Measurements from ENCODE around the gene IPCEF1.
"Not testable (repeated sequence)": the region's sequence is repeated elsewhere in the genome, so short reads cannot be mapped to it uniquely, and the experiment has no call there.

The IPCEF1 gene

DNA sequence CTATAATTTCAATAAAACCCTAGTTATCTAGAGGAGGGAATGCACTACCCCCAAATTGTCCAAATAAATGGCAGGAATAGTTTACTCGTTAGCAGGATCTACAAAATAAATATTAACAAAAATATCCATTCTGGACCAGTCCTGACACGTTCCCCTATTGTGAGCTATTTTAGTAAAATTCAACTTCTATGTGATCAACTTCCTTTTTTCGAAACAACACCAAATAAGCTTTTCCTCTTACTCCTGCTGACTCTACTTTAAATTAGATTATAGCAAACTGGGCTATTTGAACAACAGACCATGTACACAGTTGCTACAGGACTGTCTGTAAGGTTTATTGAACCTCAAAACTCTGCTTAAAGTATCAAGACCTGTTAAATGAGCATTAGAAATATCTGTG lies 154.3 kb downstream of the IPCEF1 start:
- no peak for ATAC-seq
- TF ChIP-seq, protein P1, sequence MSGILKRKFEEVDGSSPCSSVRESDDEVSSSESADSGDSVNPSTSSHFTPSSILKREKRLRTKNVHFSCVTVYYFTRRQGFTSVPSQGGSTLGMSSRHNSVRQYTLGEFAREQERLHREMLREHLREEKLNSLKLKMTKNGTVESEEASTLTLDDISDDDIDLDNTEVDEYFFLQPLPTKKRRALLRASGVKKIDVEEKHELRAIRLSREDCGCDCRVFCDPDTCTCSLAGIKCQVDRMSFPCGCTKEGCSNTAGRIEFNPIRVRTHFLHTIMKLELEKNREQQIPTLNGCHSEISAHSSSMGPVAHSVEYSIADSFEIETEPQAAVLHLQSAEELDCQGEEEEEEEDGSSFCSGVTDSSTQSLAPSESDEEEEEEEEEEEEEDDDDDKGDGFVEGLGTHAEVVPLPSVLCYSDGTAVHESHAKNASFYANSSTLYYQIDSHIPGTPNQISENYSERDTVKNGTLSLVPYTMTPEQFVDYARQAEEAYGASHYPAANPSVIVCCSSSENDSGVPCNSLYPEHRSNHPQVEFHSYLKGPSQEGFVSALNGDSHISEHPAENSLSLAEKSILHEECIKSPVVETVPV (CRISPR knock-in tag; IDR thresholded peaks at IDR 0.05): no peak
- TF ChIP-seq ISL1 (CRISPR knock-in tag; IDR thresholded peaks at IDR 0.05) (no peak), GLIS3 (CRISPR knock-in tag; IDR thresholded peaks at IDR 0.05) (no peak), ZNF70 (CRISPR knock-in tag; IDR thresholded peaks at IDR 0.05) (no peak), ESRRG (CRISPR knock-in tag; IDR thresholded peaks at IDR 0.05) (no peak), ZNF8 (CRISPR knock-in tag; IDR thresholded peaks at IDR 0.05) (no peak), BACH2 (CRISPR knock-in tag; IDR thresholded peaks at IDR 0.05; ENCODE audit: borderline replicate concordance) (no peak), OSR1 (CRISPR knock-in tag; IDR thresholded peaks at IDR 0.05) (no peak), ZC3H10 (CRISPR knock-in tag; IDR thresholded peaks at IDR 0.05) (no peak), TCF4 (CRISPR knock-in tag; IDR thresholded peaks at IDR 0.05; ENCODE audit: borderline replicate concordance) (no peak), SNAI2 (CRISPR knock-in tag; IDR thresholded peaks at IDR 0.05) (no peak), CSDC2 (CRISPR knock-in tag; IDR thresholded peaks at IDR 0.05) (no peak), PPARA (CRISPR knock-in tag; IDR thresholded peaks at IDR 0.05; ENCODE audit: borderline replicate concordance) (no peak)
- TF ChIP-seq, protein P2, sequence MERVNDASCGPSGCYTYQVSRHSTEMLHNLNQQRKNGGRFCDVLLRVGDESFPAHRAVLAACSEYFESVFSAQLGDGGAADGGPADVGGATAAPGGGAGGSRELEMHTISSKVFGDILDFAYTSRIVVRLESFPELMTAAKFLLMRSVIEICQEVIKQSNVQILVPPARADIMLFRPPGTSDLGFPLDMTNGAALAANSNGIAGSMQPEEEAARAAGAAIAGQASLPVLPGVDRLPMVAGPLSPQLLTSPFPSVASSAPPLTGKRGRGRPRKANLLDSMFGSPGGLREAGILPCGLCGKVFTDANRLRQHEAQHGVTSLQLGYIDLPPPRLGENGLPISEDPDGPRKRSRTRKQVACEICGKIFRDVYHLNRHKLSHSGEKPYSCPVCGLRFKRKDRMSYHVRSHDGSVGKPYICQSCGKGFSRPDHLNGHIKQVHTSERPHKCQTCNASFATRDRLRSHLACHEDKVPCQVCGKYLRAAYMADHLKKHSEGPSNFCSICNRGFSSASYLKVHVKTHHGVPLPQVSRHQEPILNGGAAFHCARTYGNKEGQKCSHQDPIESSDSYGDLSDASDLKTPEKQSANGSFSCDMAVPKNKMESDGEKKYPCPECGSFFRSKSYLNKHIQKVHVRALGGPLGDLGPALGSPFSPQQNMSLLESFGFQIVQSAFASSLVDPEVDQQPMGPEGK (CRISPR knock-in tag; IDR thresholded peaks at IDR 0.05; ENCODE audit: borderline replicate concordance): no peak
- TF ChIP-seq, protein P3, sequence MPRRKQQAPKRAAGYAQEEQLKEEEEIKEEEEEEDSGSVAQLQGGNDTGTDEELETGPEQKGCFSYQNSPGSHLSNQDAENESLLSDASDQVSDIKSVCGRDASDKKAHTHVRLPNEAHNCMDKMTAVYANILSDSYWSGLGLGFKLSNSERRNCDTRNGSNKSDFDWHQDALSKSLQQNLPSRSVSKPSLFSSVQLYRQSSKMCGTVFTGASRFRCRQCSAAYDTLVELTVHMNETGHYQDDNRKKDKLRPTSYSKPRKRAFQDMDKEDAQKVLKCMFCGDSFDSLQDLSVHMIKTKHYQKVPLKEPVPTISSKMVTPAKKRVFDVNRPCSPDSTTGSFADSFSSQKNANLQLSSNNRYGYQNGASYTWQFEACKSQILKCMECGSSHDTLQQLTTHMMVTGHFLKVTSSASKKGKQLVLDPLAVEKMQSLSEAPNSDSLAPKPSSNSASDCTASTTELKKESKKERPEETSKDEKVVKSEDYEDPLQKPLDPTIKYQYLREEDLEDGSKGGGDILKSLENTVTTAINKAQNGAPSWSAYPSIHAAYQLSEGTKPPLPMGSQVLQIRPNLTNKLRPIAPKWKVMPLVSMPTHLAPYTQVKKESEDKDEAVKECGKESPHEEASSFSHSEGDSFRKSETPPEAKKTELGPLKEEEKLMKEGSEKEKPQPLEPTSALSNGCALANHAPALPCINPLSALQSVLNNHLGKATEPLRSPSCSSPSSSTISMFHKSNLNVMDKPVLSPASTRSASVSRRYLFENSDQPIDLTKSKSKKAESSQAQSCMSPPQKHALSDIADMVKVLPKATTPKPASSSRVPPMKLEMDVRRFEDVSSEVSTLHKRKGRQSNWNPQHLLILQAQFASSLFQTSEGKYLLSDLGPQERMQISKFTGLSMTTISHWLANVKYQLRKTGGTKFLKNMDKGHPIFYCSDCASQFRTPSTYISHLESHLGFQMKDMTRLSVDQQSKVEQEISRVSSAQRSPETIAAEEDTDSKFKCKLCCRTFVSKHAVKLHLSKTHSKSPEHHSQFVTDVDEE (CRISPR knock-in tag; IDR thresholded peaks at IDR 0.05): no peak
- TF ChIP-seq, protein P4, sequence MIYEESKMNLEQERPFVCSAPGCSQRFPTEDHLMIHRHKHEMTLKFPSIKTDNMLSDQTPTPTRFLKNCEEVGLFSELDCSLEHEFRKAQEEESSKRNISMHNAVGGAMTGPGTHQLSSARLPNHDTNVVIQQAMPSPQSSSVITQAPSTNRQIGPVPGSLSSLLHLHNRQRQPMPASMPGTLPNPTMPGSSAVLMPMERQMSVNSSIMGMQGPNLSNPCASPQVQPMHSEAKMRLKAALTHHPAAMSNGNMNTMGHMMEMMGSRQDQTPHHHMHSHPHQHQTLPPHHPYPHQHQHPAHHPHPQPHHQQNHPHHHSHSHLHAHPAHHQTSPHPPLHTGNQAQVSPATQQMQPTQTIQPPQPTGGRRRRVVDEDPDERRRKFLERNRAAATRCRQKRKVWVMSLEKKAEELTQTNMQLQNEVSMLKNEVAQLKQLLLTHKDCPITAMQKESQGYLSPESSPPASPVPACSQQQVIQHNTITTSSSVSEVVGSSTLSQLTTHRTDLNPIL (CRISPR knock-in tag; IDR thresholded peaks at IDR 0.05; ENCODE audit: low read depth): no peak

DNA sequence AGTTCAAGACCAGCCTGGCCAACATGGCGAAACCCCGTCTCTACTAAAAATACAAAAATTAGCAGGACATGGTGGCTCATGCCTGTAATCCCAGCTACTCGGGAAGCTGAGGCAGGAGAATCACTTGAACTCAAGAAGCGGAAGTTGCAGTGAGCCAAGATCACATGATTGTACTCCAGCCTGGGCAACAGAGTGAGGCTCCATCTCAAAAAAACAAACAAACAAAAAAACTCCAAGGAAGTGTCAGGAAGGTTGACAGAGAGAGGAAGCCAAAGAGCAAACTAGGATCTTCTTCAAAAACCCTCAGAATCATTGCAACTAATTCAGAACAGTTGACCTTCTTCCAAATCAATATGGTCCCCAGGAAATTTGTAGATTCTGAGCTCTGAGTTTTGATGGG lies 154.9 kb downstream of the IPCEF1 start:
- ATAC-seq: not testable (repeated sequence)

DNA sequence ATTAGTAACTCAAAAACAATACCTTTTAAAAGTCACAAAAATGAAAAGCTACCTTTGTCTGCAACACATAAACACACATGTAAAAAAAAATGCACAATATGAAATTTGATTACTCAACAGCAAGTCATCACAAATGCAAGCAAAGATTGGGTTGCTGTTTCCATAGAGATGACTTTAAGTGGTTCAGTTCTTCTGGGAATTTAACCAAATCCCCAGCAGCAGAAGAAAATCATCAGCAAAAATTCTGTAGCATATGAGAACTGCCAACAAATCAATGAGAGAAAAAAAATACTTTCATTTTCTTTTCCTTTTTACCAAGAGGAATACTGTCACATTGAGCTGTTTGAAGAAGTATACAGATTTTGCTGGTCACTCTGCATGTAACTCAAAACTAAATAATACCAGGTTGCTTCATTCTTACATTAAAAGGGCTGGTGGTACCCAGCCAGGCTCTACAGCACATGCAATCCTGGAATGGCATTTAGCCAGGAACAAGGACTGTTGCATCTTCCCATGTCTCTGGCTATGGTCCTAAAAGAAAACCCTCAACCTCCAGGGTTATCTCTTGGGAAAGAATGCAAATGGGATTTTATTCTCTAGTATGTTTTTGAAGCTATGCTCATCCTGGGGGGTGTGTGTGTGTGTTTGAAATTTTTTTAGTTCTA lies 159.3 kb downstream of the IPCEF1 start:
- ATAC-seq: peak; percentile 58
- TF ChIP-seq, protein P2 (CRISPR knock-in tag; IDR thresholded peaks at IDR 0.05; ENCODE audit: borderline replicate concordance): no peak
- TF ChIP-seq ESRRG (CRISPR knock-in tag; IDR thresholded peaks at IDR 0.05) (no peak), ZNF8 (CRISPR knock-in tag; IDR thresholded peaks at IDR 0.05) (no peak), SNAI2 (CRISPR knock-in tag; IDR thresholded peaks at IDR 0.05) (no peak), ZNF565 (CRISPR knock-in tag; conservative IDR thresholded peaks at IDR 0.05; ENCODE audit: low read depth) (no peak), BACH2 (CRISPR knock-in tag; IDR thresholded peaks at IDR 0.05; ENCODE audit: borderline replicate concordance) (no peak), CSDC2 (CRISPR knock-in tag; IDR thresholded peaks at IDR 0.05) (no peak), OSR1 (CRISPR knock-in tag; IDR thresholded peaks at IDR 0.05) (no peak), ZNF70 (CRISPR knock-in tag; IDR thresholded peaks at IDR 0.05) (no peak), TOX (CRISPR knock-in tag; IDR thresholded peaks at IDR 0.05; ENCODE audit: borderline replicate concordance) (no peak), GLIS3 (CRISPR knock-in tag; IDR thresholded peaks at IDR 0.05) (no peak), TCF4 (CRISPR knock-in tag; IDR thresholded peaks at IDR 0.05; ENCODE audit: borderline replicate concordance) (no peak), ZC3H10 (CRISPR knock-in tag; IDR thresholded peaks at IDR 0.05) (no peak)
- TF ChIP-seq, protein P3 (CRISPR knock-in tag; IDR thresholded peaks at IDR 0.05): no peak
- TF ChIP-seq, protein P5, sequence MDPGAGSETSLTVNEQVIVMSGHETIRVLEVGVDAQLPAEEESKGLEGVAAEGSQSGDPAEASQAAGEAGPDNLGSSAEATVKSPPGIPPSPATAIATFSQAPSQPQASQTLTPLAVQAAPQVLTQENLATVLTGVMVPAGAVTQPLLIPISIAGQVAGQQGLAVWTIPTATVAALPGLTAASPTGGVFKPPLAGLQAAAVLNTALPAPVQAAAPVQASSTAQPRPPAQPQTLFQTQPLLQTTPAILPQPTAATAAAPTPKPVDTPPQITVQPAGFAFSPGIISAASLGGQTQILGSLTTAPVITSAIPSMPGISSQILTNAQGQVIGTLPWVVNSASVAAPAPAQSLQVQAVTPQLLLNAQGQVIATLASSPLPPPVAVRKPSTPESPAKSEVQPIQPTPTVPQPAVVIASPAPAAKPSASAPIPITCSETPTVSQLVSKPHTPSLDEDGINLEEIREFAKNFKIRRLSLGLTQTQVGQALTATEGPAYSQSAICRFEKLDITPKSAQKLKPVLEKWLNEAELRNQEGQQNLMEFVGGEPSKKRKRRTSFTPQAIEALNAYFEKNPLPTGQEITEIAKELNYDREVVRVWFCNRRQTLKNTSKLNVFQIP (CRISPR knock-in tag; IDR thresholded peaks at IDR 0.05; ENCODE audit: borderline replicate concordance, low read depth): no peak
- TF ChIP-seq, protein P1 (CRISPR knock-in tag; IDR thresholded peaks at IDR 0.05): no peak
